CD4-positive, alpha-beta T cell (primary cell): ENCODE data around the gene NID2. TPM values are rescaled to one million over a fixed set of nuclear protein-coding genes. Genes with fewer than 3 reads are reported as not detected.

Experiments used
- ATAC-seq: fragments of 200-7000 bp; cut with Tn5 transposase; one replicate; pipeline ENCODE4 v1.10.0; 2022; ENCODE audit warnings: mild to moderate bottlenecking; ENCODE audit not compliant: poor library complexity
- CTCF ChIA-PET: fragments of 350-600 bp; sonication (Branson Sonifier 250); formaldehyde crosslinking; loops from one replicate; lab custom pipeline; 2021; ENCODE audit warnings: antibody characterized with exemption, inconsistent platforms; lab: Charles Lee
- POLR2A ChIA-PET: fragments of 350-600 bp; sonication (Branson Sonifier 250); formaldehyde crosslinking; loops from one replicate; lab custom pipeline; 2021; ENCODE audit warnings: antibody characterized with exemption, inconsistent platforms; lab: Charles Lee
- DNase-seq, 14 experiments: peaks; one replicate each; pipeline ENCODE4 v3.0.0-alpha.2; 2013 to 2020; ENCODE audit warnings: mixed read lengths in 2 of 14
- H3K27ac ChIP-seq, 2 donors: one replicate each; pipeline versions ENCODE4 v1.5.1 to v1.7.0; 2013; ENCODE audit warnings: low read length in 2 of 2, low read depth in 1 of 2, mild to moderate bottlenecking in 1 of 2
- H3K27me3 ChIP-seq, 2 experiments: 1 replicate in 1 of 2; 2 replicates in 1 of 2; pipeline versions ENCODE4 v1.6.1 to v1.7.0; 2013; ENCODE audit warnings: low read length in 2 of 2, control low read depth in 1 of 2, mild to moderate bottlenecking in 1 of 2, moderate library complexity in 1 of 2; ENCODE audit not compliant: insufficient read depth in 2 of 2, control insufficient read depth in 1 of 2
- H3K36me3 ChIP-seq: one replicate; pipeline ENCODE4 v1.6.1; 2013; ENCODE audit warnings: low read length, control low read depth; ENCODE audit not compliant: insufficient read depth
- H3K4me1 ChIP-seq: one replicate; pipeline ENCODE4 v1.6.1; 2013; ENCODE audit warnings: low read length, control low read depth; ENCODE audit not compliant: insufficient read depth
- H3K4me3 ChIP-seq: one replicate; pipeline ENCODE4 v1.5.1; 2013; ENCODE audit warnings: mild to moderate bottlenecking, low read length, moderate library complexity
- H3K9me3 ChIP-seq, 2 experiments: 1 replicate in 1 of 2; 2 replicates in 1 of 2; pipeline versions ENCODE4 v1.6.1 to v1.7.0; 2013; ENCODE audit warnings: low read length in 2 of 2, mild to moderate bottlenecking in 2 of 2, control low read depth in 1 of 2, moderate library complexity in 1 of 2; ENCODE audit not compliant: control insufficient read depth in 1 of 2, insufficient read depth in 1 of 2
- H3K27ac Mint-ChIP-seq: one replicate; pipeline ENCODE4 v1.8.0; 2020; ENCODE audit warnings: mixed read lengths
- H3K27me3 Mint-ChIP-seq: one replicate; pipeline ENCODE4 v1.8.0; 2021; ENCODE audit warnings: mixed read lengths
- H3K36me3 Mint-ChIP-seq: one replicate; pipeline ENCODE4 v1.8.0; 2021; ENCODE audit warnings: low read depth, mixed read lengths
- H3K4me1 Mint-ChIP-seq: one replicate; pipeline ENCODE4 v1.8.0; 2021; ENCODE audit warnings: low read depth, mixed read lengths
- H3K4me3 Mint-ChIP-seq: one replicate; pipeline ENCODE4 v1.8.0; 2020; ENCODE audit warnings: mild to moderate bottlenecking, mixed read lengths
- H3K9me3 Mint-ChIP-seq: one replicate; pipeline ENCODE4 v1.8.0; 2020; ENCODE audit warnings: mixed read lengths
- intact Hi-C, 2 experiments: fragments of 100-400 bp; cut with DNase I in 1 of 2; cut with micrococcal nuclease in 1 of 2; formaldehyde crosslinking; loops; one replicate each; pipeline versions ENCODE4 v1.15.1 to v1.9.0; 2023 to 2025; cut with DNase I, micrococcal nuclease
- total RNA-seq, 174 experiments: library from RNA in 2 of 174; stranded (reverse) in 2 of 174; gene quantifications; one replicate each; pipeline ENCODE4 v1.2.3 and lab custom pipeline; 2021 to 2026
- TF ChIP-seq, protein P1 (sequence below): fragments of 200-600 bp; IDR thresholded peaks from one replicate; pipeline ENCODE4 v1.8.0; 2022; ENCODE audit warnings: antibody characterized with exemption, mild to moderate bottlenecking

Gene NID2
- total RNA-seq, 2 experiments from 2014 or later = 0.19 TPM; not detected in 1

GRCh38 chr14:52108823-52109222 lies 40.0 kb upstream of the NID2 start:
- Mint-ChIP-seq H3K9me3 (no peaks in the 10 kb centered on the region), H3K27ac (no peak overlapping the region), H3K4me3 (no peak overlapping the region), H3K36me3 (no peaks in the 10 kb centered on the region), H3K4me1 (no peaks in the 10 kb centered on the region), H3K27me3 (no peaks in the 10 kb centered on the region)
- Histone ChIP-seq H3K36me3 (no peaks in the 10 kb centered on the region), H3K4me3 (no peak overlapping the region), H3K27ac (no peak overlapping the region), H3K4me1 (no peaks in the 10 kb centered on the region), H3K9me3 (no peaks in the 10 kb centered on the region), H3K27me3 (no peaks in the 10 kb centered on the region)
- ATAC-seq (no peak), DNase-seq (no peak)
- TF ChIP-seq, protein P1, sequence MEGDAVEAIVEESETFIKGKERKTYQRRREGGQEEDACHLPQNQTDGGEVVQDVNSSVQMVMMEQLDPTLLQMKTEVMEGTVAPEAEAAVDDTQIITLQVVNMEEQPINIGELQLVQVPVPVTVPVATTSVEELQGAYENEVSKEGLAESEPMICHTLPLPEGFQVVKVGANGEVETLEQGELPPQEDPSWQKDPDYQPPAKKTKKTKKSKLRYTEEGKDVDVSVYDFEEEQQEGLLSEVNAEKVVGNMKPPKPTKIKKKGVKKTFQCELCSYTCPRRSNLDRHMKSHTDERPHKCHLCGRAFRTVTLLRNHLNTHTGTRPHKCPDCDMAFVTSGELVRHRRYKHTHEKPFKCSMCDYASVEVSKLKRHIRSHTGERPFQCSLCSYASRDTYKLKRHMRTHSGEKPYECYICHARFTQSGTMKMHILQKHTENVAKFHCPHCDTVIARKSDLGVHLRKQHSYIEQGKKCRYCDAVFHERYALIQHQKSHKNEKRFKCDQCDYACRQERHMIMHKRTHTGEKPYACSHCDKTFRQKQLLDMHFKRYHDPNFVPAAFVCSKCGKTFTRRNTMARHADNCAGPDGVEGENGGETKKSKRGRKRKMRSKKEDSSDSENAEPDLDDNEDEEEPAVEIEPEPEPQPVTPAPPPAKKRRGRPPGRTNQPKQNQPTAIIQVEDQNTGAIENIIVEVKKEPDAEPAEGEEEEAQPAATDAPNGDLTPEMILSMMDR = no peak
- intact Hi-C loops = no loop called here
- POLR2A ChIA-PET = no interaction called here
- CTCF ChIA-PET = interaction anchor here (1.2 kb wide), 1 partner anchor 8 kb away, joined by 3 read pairs; no protein-coding TSS in a partner anchor

- intact Hi-C loops = no loop called here
- Histone ChIP-seq H3K27ac (no peak overlapping the region), H3K4me1 (no peaks in the 10 kb centered on the region), H3K36me3 (no peaks in the 10 kb centered on the region), H3K4me3 (no peak overlapping the region), H3K9me3 (no peaks in the 10 kb centered on the region), H3K27me3 (no peaks in the 10 kb centered on the region)
- TF ChIP-seq, protein P1 = no peak
- H3K27ac Mint-ChIP-seq = no peak overlapping the region
- no peaks in the 10 kb centered on the region for H3K27me3 Mint-ChIP-seq
- ChIA-PET CTCF (interaction anchor here (0.8 kb wide), 1 partner anchor 47 kb away, joined by 4 read pairs; no protein-coding TSS in a partner anchor), POLR2A (no interaction called here)
- no peaks in the 10 kb centered on the region for H3K36me3 Mint-ChIP-seq
- H3K9me3 Mint-ChIP-seq = no peaks in the 10 kb centered on the region
- ATAC-seq (no peak), DNase-seq (no peak)
- H3K4me3 Mint-ChIP-seq = no peak overlapping the region
- no peaks in the 10 kb centered on the region for H3K4me1 Mint-ChIP-seq
These were observed 38.0 kb upstream of the NID2 start for GRCh38 chr14:52106840-52107239.

DNA sequence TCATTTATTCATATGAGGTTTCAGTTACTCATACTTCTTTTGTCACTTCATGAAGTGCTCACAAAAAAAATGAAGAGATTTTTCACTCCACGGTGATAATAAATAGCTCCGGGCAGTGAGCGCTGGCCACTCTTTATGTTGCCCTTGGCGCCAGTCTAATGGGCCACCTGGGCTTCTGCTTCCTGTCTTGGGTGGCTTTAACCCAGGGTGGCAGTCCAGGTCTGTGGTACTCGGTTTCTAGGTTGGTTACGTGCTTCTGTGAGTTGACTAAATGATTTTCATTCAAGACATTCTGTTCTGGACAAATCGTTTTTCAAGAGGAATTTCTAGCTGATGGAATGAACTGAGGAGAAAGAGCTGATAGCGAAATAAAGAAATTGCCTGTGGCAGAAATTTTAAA lies 34.6 kb upstream of the NID2 start:
- Mint-ChIP-seq H3K4me3 (no peak overlapping the region), H3K4me1 (no peaks in the 10 kb centered on the region), H3K27me3 (no peaks in the 10 kb centered on the region), H3K36me3 (no peaks in the 10 kb centered on the region), H3K9me3 (no peaks in the 10 kb centered on the region), H3K27ac (no peak overlapping the region)
- Histone ChIP-seq H3K27ac (no peak overlapping the region), H3K9me3 (no peaks in the 10 kb centered on the region), H3K36me3 (no peaks in the 10 kb centered on the region), H3K4me1 (no peaks in the 10 kb centered on the region), H3K27me3 (no peaks in the 10 kb centered on the region), H3K4me3 (no peak overlapping the region)
- intact Hi-C loops = no loop called here
- TF ChIP-seq, protein P1 = no peak
- no peak for ATAC-seq
- DNase-seq = no peak
- ChIA-PET POLR2A (no interaction called here), CTCF (interaction anchor here (1.2 kb wide), 1 partner anchor 32 kb away, joined by 4 read pairs; no protein-coding TSS in a partner anchor)
